K562 (cell line): ENCODE data around the gene SHISA6.

Source experiments
- EGR1 ChIP-seq: fragments of 450-650 bp; conservative IDR thresholded peaks from 2 replicates; pipeline ENCODE4 v1.6.1; 2017; ENCODE audit warnings: mild to moderate bottlenecking
- MTA3 ChIP-seq: fragments of 450-650 bp; formaldehyde crosslinking; IDR thresholded peaks from 2 replicates; pipeline ENCODE4 v1.6.1; 2017; ENCODE audit warnings: mild to moderate bottlenecking, borderline replicate concordance
- TF ChIP-seq, protein P1 (sequence below), 3 experiments: IDR thresholded peaks in 2 of 3; conservative IDR thresholded peaks in 1 of 3; 2 replicates each; pipeline ENCODE4 v1.5.1; 2011 to 2012; ENCODE audit warnings: low read length in 3 of 3, mild to moderate bottlenecking in 3 of 3, control low read depth in 2 of 3, improper control_type of control experiment in 1 of 3, inconsistent platforms in 1 of 3, low read depth in 1 of 3, mixed read lengths in 1 of 3, moderate library complexity in 1 of 3; ENCODE audit not compliant: insufficient read depth in 2 of 3

GRCh38 chr17:11363565-11364117, 122.6 kb downstream of the SHISA6 start:
- TF ChIP-seq EGR1, result no peak
- TF ChIP-seq, protein P1, sequence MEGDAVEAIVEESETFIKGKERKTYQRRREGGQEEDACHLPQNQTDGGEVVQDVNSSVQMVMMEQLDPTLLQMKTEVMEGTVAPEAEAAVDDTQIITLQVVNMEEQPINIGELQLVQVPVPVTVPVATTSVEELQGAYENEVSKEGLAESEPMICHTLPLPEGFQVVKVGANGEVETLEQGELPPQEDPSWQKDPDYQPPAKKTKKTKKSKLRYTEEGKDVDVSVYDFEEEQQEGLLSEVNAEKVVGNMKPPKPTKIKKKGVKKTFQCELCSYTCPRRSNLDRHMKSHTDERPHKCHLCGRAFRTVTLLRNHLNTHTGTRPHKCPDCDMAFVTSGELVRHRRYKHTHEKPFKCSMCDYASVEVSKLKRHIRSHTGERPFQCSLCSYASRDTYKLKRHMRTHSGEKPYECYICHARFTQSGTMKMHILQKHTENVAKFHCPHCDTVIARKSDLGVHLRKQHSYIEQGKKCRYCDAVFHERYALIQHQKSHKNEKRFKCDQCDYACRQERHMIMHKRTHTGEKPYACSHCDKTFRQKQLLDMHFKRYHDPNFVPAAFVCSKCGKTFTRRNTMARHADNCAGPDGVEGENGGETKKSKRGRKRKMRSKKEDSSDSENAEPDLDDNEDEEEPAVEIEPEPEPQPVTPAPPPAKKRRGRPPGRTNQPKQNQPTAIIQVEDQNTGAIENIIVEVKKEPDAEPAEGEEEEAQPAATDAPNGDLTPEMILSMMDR (IDR thresholded peaks at IDR 0.05 in 2 of 3, conservative IDR thresholded peaks at IDR 0.05 in 1 of 3; ENCODE audit: insufficient read depth in 2 of 3, low read depth in 1 of 3, low read length in 3 of 3), result no peak
- no peak for TF ChIP-seq MTA3
